ENCODE results near the gene PHACTR3. TPM values are rescaled to one million over a fixed set of nuclear protein-coding genes. Genes with fewer than 3 reads are reported as not detected.
"Not testable (repeated sequence)": the region's sequence is repeated elsewhere in the genome, so short reads cannot be mapped to it uniquely, and the experiment has no call there.

PHACTR3 gene
- total RNA-seq, 4 donors from 2014 or later, result 0.26 to 3.2 (median 0.57) TPM

DNA sequence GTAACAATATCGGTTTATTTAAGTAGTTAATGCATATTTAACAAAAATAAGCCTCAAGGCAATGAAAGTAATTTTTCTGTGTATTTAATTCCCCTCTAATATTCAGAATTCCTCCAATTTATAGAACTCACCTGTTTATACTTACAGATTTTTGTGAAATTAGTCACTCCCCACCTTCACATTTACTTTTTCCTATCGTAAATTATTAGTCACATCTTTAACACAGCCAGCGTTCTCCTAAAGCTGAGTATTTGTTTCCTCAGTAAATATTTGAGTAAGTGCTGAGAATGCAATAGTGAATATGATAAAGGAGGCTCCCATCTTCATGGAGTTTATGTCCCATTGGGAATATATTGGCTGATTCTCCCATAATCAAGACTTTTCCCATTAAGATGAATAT is 241.1 kb downstream of the PHACTR3 start:
- no peak for DNase-seq
- TF ChIP-seq, protein P1, sequence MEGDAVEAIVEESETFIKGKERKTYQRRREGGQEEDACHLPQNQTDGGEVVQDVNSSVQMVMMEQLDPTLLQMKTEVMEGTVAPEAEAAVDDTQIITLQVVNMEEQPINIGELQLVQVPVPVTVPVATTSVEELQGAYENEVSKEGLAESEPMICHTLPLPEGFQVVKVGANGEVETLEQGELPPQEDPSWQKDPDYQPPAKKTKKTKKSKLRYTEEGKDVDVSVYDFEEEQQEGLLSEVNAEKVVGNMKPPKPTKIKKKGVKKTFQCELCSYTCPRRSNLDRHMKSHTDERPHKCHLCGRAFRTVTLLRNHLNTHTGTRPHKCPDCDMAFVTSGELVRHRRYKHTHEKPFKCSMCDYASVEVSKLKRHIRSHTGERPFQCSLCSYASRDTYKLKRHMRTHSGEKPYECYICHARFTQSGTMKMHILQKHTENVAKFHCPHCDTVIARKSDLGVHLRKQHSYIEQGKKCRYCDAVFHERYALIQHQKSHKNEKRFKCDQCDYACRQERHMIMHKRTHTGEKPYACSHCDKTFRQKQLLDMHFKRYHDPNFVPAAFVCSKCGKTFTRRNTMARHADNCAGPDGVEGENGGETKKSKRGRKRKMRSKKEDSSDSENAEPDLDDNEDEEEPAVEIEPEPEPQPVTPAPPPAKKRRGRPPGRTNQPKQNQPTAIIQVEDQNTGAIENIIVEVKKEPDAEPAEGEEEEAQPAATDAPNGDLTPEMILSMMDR (IDR thresholded peaks at IDR 0.05), result no peak
- TF ChIP-seq POLR2A (IDR thresholded peaks at IDR 0.05), result no peak
- Histone ChIP-seq H3K36me3 (no peaks in the 10 kb centered on the region), H3K4me3 (no peak overlapping the region), H3K4me1 (no peaks in the 10 kb centered on the region), H3K27me3 (no peaks in the 10 kb centered on the region), H3K27ac (no peak overlapping the region), H3K9me3 (no peaks in the 10 kb centered on the region)
- intact Hi-C loops (cut with DNase I; ENCODE audit: low total_unique reads), result no loop called here

DNA sequence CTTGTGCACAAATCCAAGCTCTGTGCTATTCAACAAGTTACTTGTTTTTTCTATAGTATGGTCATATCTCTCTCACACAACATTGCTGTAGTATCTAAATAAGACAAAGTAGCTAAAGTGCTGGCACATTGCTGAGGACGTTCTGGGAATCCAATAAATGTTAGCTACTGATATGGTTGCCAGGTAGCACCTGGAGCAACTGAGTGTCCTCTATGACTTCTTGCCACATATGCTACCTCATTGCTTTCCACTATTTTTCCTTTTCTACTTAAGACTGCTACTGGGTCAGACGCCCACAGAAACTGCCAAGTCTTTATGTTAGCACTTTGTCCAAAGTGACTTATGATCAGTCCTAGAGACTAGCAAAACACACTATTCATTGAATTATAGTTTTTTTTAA is 243.8 kb downstream of the PHACTR3 start:
- H3K9me3 ChIP-seq, result no peaks in the 10 kb centered on the region
- no peak overlapping the region for H3K4me3 ChIP-seq
- H3K27me3 ChIP-seq, result no peaks in the 10 kb centered on the region
- TF ChIP-seq, protein P1 (IDR thresholded peaks at IDR 0.05), result no peak
- no peak for TF ChIP-seq POLR2A (IDR thresholded peaks at IDR 0.05)
- no peak for DNase-seq
- no peaks in the 10 kb centered on the region for H3K36me3 ChIP-seq
- no peak overlapping the region for H3K27ac ChIP-seq
- H3K4me1 ChIP-seq, result no peaks in the 10 kb centered on the region
- intact Hi-C loops (cut with DNase I; ENCODE audit: low total_unique reads), result no loop called here

DNA sequence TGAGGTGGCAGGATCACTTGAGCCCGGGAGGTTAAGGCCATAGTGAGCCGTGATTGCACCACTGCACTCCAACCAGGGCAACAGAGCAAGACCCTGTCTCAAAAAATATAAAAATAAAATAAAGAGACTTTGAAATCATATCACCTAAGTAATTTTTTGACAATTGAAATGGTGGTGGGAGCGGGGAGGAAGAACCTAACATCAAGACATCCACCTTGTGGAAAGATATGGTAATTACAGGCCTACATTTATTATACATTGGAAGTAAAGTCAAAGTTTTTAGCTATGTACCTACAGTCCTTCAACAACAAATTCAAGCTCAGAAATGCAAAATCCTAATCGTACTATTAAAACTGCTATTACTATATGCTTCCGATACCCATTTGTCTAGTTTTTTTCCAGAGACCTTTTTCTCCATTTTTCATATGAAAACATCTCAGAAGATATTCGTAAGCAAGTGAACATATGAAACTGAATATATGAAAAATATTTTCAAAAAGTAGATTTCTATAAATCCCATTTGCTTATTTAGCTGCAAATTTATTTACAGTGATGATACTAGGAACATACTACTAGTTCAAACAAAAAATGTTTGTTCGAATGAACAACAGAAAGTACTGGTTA is 245.8 kb downstream of the PHACTR3 start:
- DNase-seq, result no peak
- intact Hi-C loops (cut with DNase I; ENCODE audit: low total_unique reads), result no loop called here
- Histone ChIP-seq H3K27ac (no peak overlapping the region), H3K4me3 (no peak overlapping the region), H3K4me1 (no peaks in the 10 kb centered on the region), H3K9me3 (no peaks in the 10 kb centered on the region), H3K36me3 (no peaks in the 10 kb centered on the region), H3K27me3 (no peaks in the 10 kb centered on the region)
- no peak for TF ChIP-seq POLR2A (IDR thresholded peaks at IDR 0.05)
- TF ChIP-seq, protein P1 (IDR thresholded peaks at IDR 0.05), result peak; percentile 53 to 73 (median 58)

DNA sequence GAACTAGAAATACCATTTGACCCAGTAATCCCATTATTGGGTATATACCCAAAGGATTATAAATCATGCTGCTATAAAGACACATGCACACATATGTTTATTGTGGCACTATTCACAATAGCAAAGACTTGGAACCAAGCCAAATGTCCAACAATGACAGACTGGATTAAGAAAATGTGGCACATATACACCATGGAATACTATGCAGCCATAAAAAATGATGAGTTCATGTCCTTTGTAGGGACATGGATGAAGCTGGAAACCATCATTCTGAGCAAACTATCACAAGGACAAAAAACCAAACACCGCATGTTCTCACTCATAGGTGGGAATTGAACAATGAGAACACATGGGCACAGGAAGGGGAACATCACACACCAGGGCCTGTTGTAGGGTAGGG is 252.2 kb downstream of the PHACTR3 start:
- H3K4me3 ChIP-seq; H3K9me3 ChIP-seq; intact Hi-C loops (cut with DNase I; ENCODE audit: low total_unique reads); H3K4me1 ChIP-seq; H3K36me3 ChIP-seq; H3K27me3 ChIP-seq; DNase-seq; H3K27ac ChIP-seq: not testable (repeated sequence)

DNA sequence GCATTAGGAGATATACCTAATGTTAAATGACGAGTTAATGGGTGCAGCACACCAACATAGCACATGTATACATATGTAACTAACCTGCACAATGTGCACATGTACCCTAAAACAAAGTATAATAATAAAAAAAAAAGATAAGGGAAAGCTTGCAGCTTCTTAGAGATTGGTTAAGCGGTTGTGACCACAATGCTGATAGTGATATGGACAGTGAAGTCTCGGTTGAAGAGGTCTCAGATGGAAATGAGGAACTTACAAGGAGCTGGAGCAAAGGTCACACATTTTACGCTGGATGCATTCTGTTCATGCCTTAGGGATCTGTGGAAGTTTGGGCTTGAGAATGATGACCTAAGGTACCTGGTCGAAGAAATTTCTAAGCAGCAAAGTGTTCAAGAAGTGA is 252.6 kb downstream of the PHACTR3 start:
- intact Hi-C loops (cut with DNase I; ENCODE audit: low total_unique reads); DNase-seq; H3K27ac ChIP-seq; H3K36me3 ChIP-seq; H3K4me3 ChIP-seq; H3K9me3 ChIP-seq; H3K27me3 ChIP-seq; H3K4me1 ChIP-seq: not testable (repeated sequence)

DNA sequence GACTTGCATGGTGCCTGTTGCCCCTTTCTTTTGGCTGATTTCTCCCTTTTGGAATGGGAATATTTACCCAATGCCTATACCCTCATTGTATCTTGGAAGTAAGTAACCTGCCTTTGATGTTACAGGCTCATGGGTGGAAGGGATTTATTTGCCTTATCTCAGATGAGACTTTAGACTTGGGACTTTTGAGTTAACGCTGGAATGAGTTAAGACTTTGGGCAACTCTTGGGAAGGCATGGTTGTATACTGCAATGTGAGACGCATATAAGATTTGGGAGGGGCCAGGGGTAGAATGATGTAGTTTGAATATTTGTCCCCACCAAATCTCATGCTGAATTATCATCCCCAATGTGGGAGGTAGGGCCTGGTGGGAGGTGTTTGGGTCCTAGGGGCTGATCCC is 253.6 kb downstream of the PHACTR3 start:
- intact Hi-C loops (cut with DNase I; ENCODE audit: low total_unique reads), result no loop called here
- no peak for TF ChIP-seq POLR2A (IDR thresholded peaks at IDR 0.05)
- TF ChIP-seq, protein P1 (IDR thresholded peaks at IDR 0.05), result no peak
- DNase-seq, result no peak
- H3K27me3 ChIP-seq, result no peaks in the 10 kb centered on the region
- no peak overlapping the region for H3K27ac ChIP-seq
- H3K9me3 ChIP-seq, result no peaks in the 10 kb centered on the region
- no peak overlapping the region for H3K4me3 ChIP-seq
- H3K36me3 ChIP-seq, result no peaks in the 10 kb centered on the region
- no peaks in the 10 kb centered on the region for H3K4me1 ChIP-seq
